ENCODE data around the gene ITPKA. TPM values are rescaled to one million over a fixed set of nuclear protein-coding genes. Genes with fewer than 3 reads are reported as not detected.

ITPKA gene
- total and polyA plus RNA-seq, 2 experiments from 2014 or later: 0.14 to 0.43 TPM

- no peak for DNase-seq
These were observed 10.6 kb upstream of the ITPKA start for GRCh38 chr15:41483115-41483514.

GRCh38 chr15:41483519-41483918 lies 10.2 kb upstream of the ITPKA start:
- no peak for TF ChIP-seq EZH2phosphoT487 (IDR thresholded peaks at IDR 0.05; ENCODE audit: insufficient read depth, low read depth)
- WGBS, 2 experiments (ENCODE audit: low coverage in 1 of 2, low lambda C conversion rate in 2 of 2, missing lambda C conversion rate in 2 of 2): 95 to 98% methylated on average over 2 of the region's 2 CpGs
- no peaks in the 10 kb centered on the region for H3K4me1 ChIP-seq (ENCODE audit: insufficient read depth)

More at GRCh38 chr15:41483115-41483514, 10.6 kb upstream of the ITPKA start:
- no peak overlapping the region for H3K27ac ChIP-seq
- TF ChIP-seq EZH2 (IDR thresholded peaks at IDR 0.05; ENCODE audit: insufficient read depth, poor library complexity, severe bottlenecking): no peak
- H3K4me1 ChIP-seq (ENCODE audit: insufficient read depth): no peaks in the 10 kb centered on the region
- no peak overlapping the region for H3K4me3 ChIP-seq
- H3K36me3 ChIP-seq (ENCODE audit: low read depth): peaks cover 30% of the 10 kb centered on the region
- no peak overlapping the region for H3K4me2 ChIP-seq (ENCODE audit: unreplicated experiment)
- no peaks in the 10 kb centered on the region for H3F3A ChIP-seq (ENCODE audit: insufficient read depth)
- no peak overlapping the region for H2AFZ ChIP-seq
- in situ Hi-C loops (cut with MboI): no loop called here
- no peak overlapping the region for H3K9ac ChIP-seq
- no peaks in the 10 kb centered on the region for H3K79me2 ChIP-seq (ENCODE audit: insufficient read depth)
- H3K9me2 ChIP-seq (ENCODE audit: insufficient read depth): no peaks in the 10 kb centered on the region
- H3K27me3 ChIP-seq (replicated peaks; ENCODE audit: insufficient read depth): no peaks in the 10 kb centered on the region
- H4K20me1 ChIP-seq (ENCODE audit: insufficient read depth): no peaks in the 10 kb centered on the region
- no peaks in the 10 kb centered on the region for H3K9me3 ChIP-seq (ENCODE audit: low read depth)

GRCh38 chr15:41484937-41485625 lies 8.6 kb upstream of the ITPKA start:
- Histone ChIP-seq H3K4me3 (no peak overlapping the region), H2AFZ (no peak overlapping the region), H3K4me1 (ENCODE audit: insufficient read depth) (no peaks in the 10 kb centered on the region), H4K20me1 (ENCODE audit: insufficient read depth) (no peaks in the 10 kb centered on the region), H3K4me2 (ENCODE audit: unreplicated experiment) (no peak overlapping the region), H3K36me3 (ENCODE audit: low read depth) (peaks cover 14% of the 10 kb centered on the region), H3F3A (ENCODE audit: insufficient read depth) (peaks cover 8% of the 10 kb centered on the region; the same call in 1 of the 2 replicates), H3K27me3 (replicated peaks; ENCODE audit: insufficient read depth) (no peaks in the 10 kb centered on the region), H3K9me3 (ENCODE audit: low read depth) (no peaks in the 10 kb centered on the region), H3K79me2 (ENCODE audit: insufficient read depth) (no peaks in the 10 kb centered on the region), H3K27ac (no peak overlapping the region), H3K9ac (no peak overlapping the region), H3K9me2 (ENCODE audit: insufficient read depth) (no peaks in the 10 kb centered on the region)
- TF ChIP-seq EZH2 (IDR thresholded peaks at IDR 0.05; ENCODE audit: insufficient read depth, poor library complexity, severe bottlenecking) (no peak), EZH2phosphoT487 (IDR thresholded peaks at IDR 0.05; ENCODE audit: insufficient read depth, low read depth) (no peak)
- in situ Hi-C loops (cut with MboI): no loop called here
- no peak for DNase-seq
- WGBS, 2 experiments (ENCODE audit: low coverage in 1 of 2, low lambda C conversion rate in 2 of 2, missing lambda C conversion rate in 2 of 2): 60% methylated on average over 9 to 11 of the region's 11 CpGs

More at GRCh38 chr15:41483519-41483918, 10.2 kb upstream of the ITPKA start:
- Histone ChIP-seq H3K9me3 (ENCODE audit: low read depth) (no peaks in the 10 kb centered on the region), H3K79me2 (ENCODE audit: insufficient read depth) (no peaks in the 10 kb centered on the region), H4K20me1 (ENCODE audit: insufficient read depth) (no peaks in the 10 kb centered on the region), H3K4me3 (no peak overlapping the region), H3K4me2 (ENCODE audit: unreplicated experiment) (no peak overlapping the region), H3K9ac (no peak overlapping the region), H3K27me3 (replicated peaks; ENCODE audit: insufficient read depth) (no peaks in the 10 kb centered on the region), H3K36me3 (ENCODE audit: low read depth) (peaks cover 28% of the 10 kb centered on the region), H3F3A (ENCODE audit: insufficient read depth) (no peaks in the 10 kb centered on the region), H3K9me2 (ENCODE audit: insufficient read depth) (no peaks in the 10 kb centered on the region), H3K27ac (no peak overlapping the region), H2AFZ (no peak overlapping the region)
- DNase-seq: no peak
- in situ Hi-C loops (cut with MboI): no loop called here

- Histone ChIP-seq H3K4me3 (no peak overlapping the region), H3K9me3 (ENCODE audit: low read depth) (no peaks in the 10 kb centered on the region), H3F3A (ENCODE audit: insufficient read depth) (peaks cover 8% of the 10 kb centered on the region; the same call in 1 of the 2 replicates), H3K79me2 (ENCODE audit: insufficient read depth) (no peaks in the 10 kb centered on the region), H2AFZ (no peak overlapping the region), H3K36me3 (ENCODE audit: low read depth) (peaks cover 12% of the 10 kb centered on the region), H3K27me3 (replicated peaks; ENCODE audit: insufficient read depth) (no peaks in the 10 kb centered on the region), H3K9ac (no peak overlapping the region), H3K9me2 (ENCODE audit: insufficient read depth) (no peaks in the 10 kb centered on the region), H3K27ac (no peak overlapping the region), H3K4me1 (ENCODE audit: insufficient read depth) (peaks cover 3% of the 10 kb centered on the region; the same call in 1 of the 2 replicates), H4K20me1 (ENCODE audit: insufficient read depth) (no peaks in the 10 kb centered on the region), H3K4me2 (ENCODE audit: unreplicated experiment) (no peak overlapping the region)
- WGBS, 2 experiments (ENCODE audit: low coverage in 1 of 2, low lambda C conversion rate in 2 of 2, missing lambda C conversion rate in 2 of 2): 91 to 93% methylated on average over 28 to 43 of the region's 43 CpGs
- in situ Hi-C loops (cut with MboI): no loop called here
- DNase-seq: no peak
- no peak for TF ChIP-seq EZH2 (IDR thresholded peaks at IDR 0.05; ENCODE audit: insufficient read depth, poor library complexity, severe bottlenecking)
- no peak for TF ChIP-seq EZH2phosphoT487 (IDR thresholded peaks at IDR 0.05; ENCODE audit: insufficient read depth, low read depth)
These were observed 7.4 kb upstream of the ITPKA start for GRCh38 chr15:41486286-41486685.
